Neural cell (in vitro differentiated cells): ENCODE results near the gene SNAPC2. TPM values are rescaled to one million over a fixed set of nuclear protein-coding genes. Genes with fewer than 3 reads are reported as not detected.

ENCODE experiments used
- H2AFZ ChIP-seq: fragments of 200-600, 300-800 bp; sonication (generic), shearing (Covaris generic); 2 replicates; pipeline ENCODE4 v1.6.0; 2014; ENCODE audit warnings: low read depth, mild to moderate bottlenecking, antibody characterized with exemption, low read length, moderate library complexity
- H3F3A ChIP-seq: fragments of 200-600 bp; shearing (Covaris generic); 2 replicates; pipeline ENCODE4 v1.6.1; 2016; ENCODE audit warnings: mild to moderate bottlenecking, moderate library complexity, mixed read lengths, antibody characterized with exemption, low read length; ENCODE audit not compliant: insufficient read depth, poor library complexity, severe bottlenecking
- H3K27ac ChIP-seq: fragments of 200-600, 300-800 bp; sonication (generic), shearing (Covaris generic); 2 replicates; pipeline ENCODE4 v1.5.1; 2014; ENCODE audit warnings: mild to moderate bottlenecking, low read length, moderate library complexity
- H3K27me3 ChIP-seq: fragments of 300-800, 200-600 bp; sonication (generic), shearing (Covaris generic); 2 replicates; pipeline ENCODE4 v1.6.0; 2014; ENCODE audit warnings: mild to moderate bottlenecking, low read depth, low read length, moderate library complexity; ENCODE audit not compliant: insufficient read depth
- H3K36me3 ChIP-seq: fragments of 300-800, 200-600 bp; sonication (generic), shearing (Covaris generic); 2 replicates; pipeline ENCODE4 v1.5.1; 2014; ENCODE audit warnings: mild to moderate bottlenecking, antibody characterized with exemption, low read length, moderate library complexity; ENCODE audit not compliant: insufficient read depth
- H3K4me2 ChIP-seq: fragments of 300-800, 200-600 bp; sonication (generic), shearing (Covaris generic); 2 replicates; pipeline ENCODE4 v1.6.0; 2014; ENCODE audit warnings: mild to moderate bottlenecking, low read length
- H3K4me3 ChIP-seq: fragments of 300-800, 200-600 bp; sonication (generic), shearing (Covaris generic); 2 replicates; pipeline ENCODE4 v1.5.1; 2014; ENCODE audit warnings: mild to moderate bottlenecking, low read length, moderate library complexity
- H3K79me2 ChIP-seq: fragments of 200-600 bp; shearing (Covaris generic); replicated peaks from 2 replicates; pipeline ENCODE4 v1.6.0; 2014; ENCODE audit warnings: mild to moderate bottlenecking, low read length, moderate library complexity; ENCODE audit not compliant: insufficient read depth
- H3K9ac ChIP-seq: fragments of 300-800, 200-600 bp; sonication (generic), shearing (Covaris generic); 2 replicates; pipeline ENCODE4 v1.6.1; 2016; ENCODE audit warnings: mild to moderate bottlenecking, low read length, mixed read lengths
- H3K9me2 ChIP-seq: fragments of 200-600 bp; shearing (Covaris generic); 2 replicates; pipeline ENCODE4 v1.6.1; 2016; ENCODE audit warnings: mild to moderate bottlenecking, low read length, mixed read lengths; ENCODE audit not compliant: insufficient read depth
- H3K9me3 ChIP-seq: fragments of 200-600, 300-800 bp; sonication (generic), shearing (Covaris generic); 2 replicates; pipeline ENCODE4 v1.6.1; 2016; ENCODE audit warnings: mild to moderate bottlenecking, mixed run types, low read length, moderate library complexity, mixed read lengths
- H4K20me1 ChIP-seq: fragments of 200-600 bp; shearing (Covaris generic); 2 replicates; pipeline ENCODE4 v1.6.1; 2016; ENCODE audit warnings: mild to moderate bottlenecking, mixed run types; ENCODE audit not compliant: insufficient read depth
- CTCF ChIP-seq: fragments of 450-650 bp; IDR thresholded peaks from 2 replicates; pipeline ENCODE4 v1.5.1; 2014; ENCODE audit warnings: antibody characterized with exemption, mild to moderate bottlenecking, moderate library complexity; ENCODE audit not compliant: poor library complexity, severe bottlenecking
- EP300 ChIP-seq: fragments of 450-650 bp; conservative IDR thresholded peaks from 2 replicates; pipeline ENCODE4 v1.6.1; 2014; ENCODE audit warnings: antibody characterized with exemption, mild to moderate bottlenecking, moderate library complexity; ENCODE audit not compliant: poor library complexity, severe bottlenecking
- POLR2AphosphoS5 ChIP-seq: IDR thresholded peaks from 2 replicates; pipeline ENCODE4 v1.6.1; 2012
- RAD21 ChIP-seq: fragments of 450-650 bp; conservative IDR thresholded peaks from 2 replicates; pipeline ENCODE4 v1.6.1; 2014; ENCODE audit warnings: antibody characterized with exemption, mild to moderate bottlenecking, moderate library complexity
- REST ChIP-seq: IDR thresholded peaks from 2 replicates; pipeline ENCODE4 v1.6.1; 2012; ENCODE audit warnings: borderline replicate concordance
- SMC3 ChIP-seq: fragments of 450-650 bp; conservative IDR thresholded peaks from 2 replicates; pipeline ENCODE4 v1.6.1; 2014; ENCODE audit warnings: antibody characterized with exemption, mild to moderate bottlenecking, moderate library complexity; ENCODE audit not compliant: poor library complexity
- TAF1 ChIP-seq: IDR thresholded peaks from 2 replicates; pipeline ENCODE4 v1.6.1; 2012; ENCODE audit warnings: low read depth
- polyA plus RNA-seq: library from polyadenylated mRNA; depleted of rRNA; stranded (reverse); fragments of >200 nt; gene quantifications from 2 replicates; pipeline ENCODE4 v1.2.3, GENCODE V29; 2014

SNAPC2 gene
- polyA plus RNA-seq, 1 donor from 2014 or later: 12.8 TPM

GRCh38 chr19:7874897-7875273 lies 45.3 kb upstream of the SNAPC2 start:
- Histone ChIP-seq H2AFZ (peak overlapping the region; percentile 75), H4K20me1 (no peaks in the 10 kb centered on the region), H3K79me2 (peaks cover 13% of the 10 kb centered on the region), H3K9ac (peak overlapping the region; percentile 98), H3K4me2 (peak overlapping the region; percentile 76), H3K4me3 (peak overlapping the region; percentile 92), H3K36me3 (no peaks in the 10 kb centered on the region), H3K9me3 (no peaks in the 10 kb centered on the region), H3K27me3 (no peaks in the 10 kb centered on the region), H3K9me2 (no peaks in the 10 kb centered on the region), H3F3A (peaks cover 6% of the 10 kb centered on the region), H3K27ac (peak overlapping the region; percentile 86)
- TF ChIP-seq CTCF (no peak), TAF1 (no peak), POLR2AphosphoS5 (no peak), SMC3 (no peak), REST (no peak), RAD21 (no peak)

GRCh38 chr19:7877249-7877836 lies 42.8 kb upstream of the SNAPC2 start:
- H3K9ac ChIP-seq: no peak overlapping the region
- no peaks in the 10 kb centered on the region for H3K27me3 ChIP-seq
- no peaks in the 10 kb centered on the region for H3K36me3 ChIP-seq
- peaks cover 6% of the 10 kb centered on the region for H3F3A ChIP-seq
- H3K9me2 ChIP-seq: no peaks in the 10 kb centered on the region
- no peaks in the 10 kb centered on the region for H4K20me1 ChIP-seq
- H3K79me2 ChIP-seq: peaks cover 13% of the 10 kb centered on the region
- no peak overlapping the region for H3K4me3 ChIP-seq
- H2AFZ ChIP-seq: no peak overlapping the region
- TF ChIP-seq EP300 (no peak), SMC3 (no peak), TAF1 (no peak), CTCF (no peak)
- H3K27ac ChIP-seq: no peak overlapping the region
- no peaks in the 10 kb centered on the region for H3K9me3 ChIP-seq
- no peak overlapping the region for H3K4me2 ChIP-seq
